ENCODE measurements around the gene MTHFD1L. TPM values are rescaled to one million over a fixed set of nuclear protein-coding genes. Genes with fewer than 3 reads are reported as not detected.

MTHFD1L gene
- total and polyA plus RNA-seq, 2 of the 4 experiments (the other 2 are of a cell fraction), result 43.5 to 53.2 TPM

DNA sequence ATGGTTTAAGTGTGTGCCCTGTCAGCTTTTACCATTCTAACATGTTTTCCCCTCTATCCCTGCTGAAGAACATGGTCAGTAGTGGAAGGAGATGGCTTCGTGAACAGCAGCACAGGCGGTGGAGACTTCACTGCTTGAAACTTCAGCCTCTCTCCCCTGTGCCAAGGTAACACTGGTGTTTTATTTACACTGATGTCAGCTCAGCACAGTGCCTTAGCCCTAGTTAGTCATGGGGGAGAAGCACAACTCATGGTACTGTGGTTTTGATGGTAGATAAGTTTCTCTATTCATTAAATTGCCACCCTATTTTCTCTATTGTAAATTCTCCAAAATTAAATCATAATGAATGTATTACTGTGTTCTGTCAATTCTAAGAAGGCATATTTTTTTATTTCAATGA lies 56.6 kb downstream of the MTHFD1L start:
- Histone ChIP-seq H3K79me1 (ENCODE audit: low read depth in 1 of 2, low read length in 2 of 2) (peaks cover 10 to 43% of the 10 kb centered on the region in 2 experiments; a peak in 3 of 4 replicates), H2BK20ac (ENCODE audit: low read depth, low read length) (peak overlapping the region; percentile 57; the same call in 1 of the 2 replicates), H2BK15ac (ENCODE audit: low read depth, low read length) (no peak overlapping the region), H3K4me1 (ENCODE audit: control insufficient read depth, insufficient read depth, low read length) (peaks cover 16% of the 10 kb centered on the region), H2AK9ac (replicated peaks; ENCODE audit: low read depth, low read length, poor library complexity) (no peak overlapping the region), H3K36me3 (ENCODE audit: control insufficient read depth, insufficient read depth, low read length) (peaks cover 47% of the 10 kb centered on the region), H3K14ac (replicated peaks; ENCODE audit: low read depth, low read length) (peak overlapping the region; percentile 57; the same call in 1 of the 2 replicates), H3K27ac (ENCODE audit: insufficient read depth, low read length) (peak overlapping the region; percentile 53; the same call in 1 of the 2 replicates), H2BK120ac (ENCODE audit: low read depth, low read length) (peak overlapping the region; percentile 70; the same call in 1 of the 2 replicates), H3K4me3 (ENCODE audit: insufficient read depth, low read depth, low read length) (no peak overlapping the region), H3K4ac (ENCODE audit: low read depth, low read length) (no peak overlapping the region), H3K18ac (ENCODE audit: low read depth, low read length) (peak overlapping the region; percentile 53), H3K4me2 (ENCODE audit: low read depth, low read length) (no peak overlapping the region), H2BK5ac (ENCODE audit: low read depth, low read length, poor library complexity, severe bottlenecking) (peak overlapping the region; percentile 91), H4K20me1 (ENCODE audit: insufficient read depth, low read length) (no peaks in the 10 kb centered on the region), H4K5ac (ENCODE audit: low read depth, low read length) (peak overlapping the region; percentile 70), H4K8ac (ENCODE audit: low read depth in 2 of 2, low read length in 2 of 2) (peak overlapping the region in 1 of 2 experiments; percentile 46; a peak in 1 of 4 replicates), H2AK5ac (ENCODE audit: low read depth, low read length) (peak overlapping the region; percentile 67; the same call in 1 of the 2 replicates), H3K9me1 (ENCODE audit: insufficient read depth, low read length) (peaks cover 16% of the 10 kb centered on the region), H3K9ac (ENCODE audit: low read depth, low read length) (no peak overlapping the region), H2AFZ (replicated peaks; ENCODE audit: low read length, poor library complexity) (no peak overlapping the region), H3K56ac (ENCODE audit: extremely low read depth, insufficient read depth, low read length) (no peak overlapping the region), H3K9me3 (ENCODE audit: control insufficient read depth, insufficient read depth, low read length) (no peaks in the 10 kb centered on the region), H3K27me3 (ENCODE audit: control insufficient read depth, insufficient read depth, low read length) (no peaks in the 10 kb centered on the region), H3K23ac (ENCODE audit: low read depth, low read length) (peak overlapping the region; percentile 68; the same call in 1 of the 2 replicates), H4K91ac (ENCODE audit: insufficient read depth, low read depth, low read length) (peak overlapping the region; percentile 51; the same call in 1 of the 2 replicates)
- ChIA-PET CTCF (interaction anchor here (0.6 to 1.3 kb wide), 2 partner anchors 13 to 14 kb away, joined by 3 to 4 read pairs; no protein-coding TSS in a partner anchor), POLR2A (ENCODE audit: unreplicated experiment) (no interaction called here)
- dilution Hi-C loops (cut with HindIII; ENCODE audit: low sequenced_read_pairs, unreplicated experiment) (no loop called here), in situ Hi-C loops (cut with MboI; ENCODE audit: low sequenced_read_pairs) (no loop called here), intact Hi-C loops (cut with micrococcal nuclease) (no loop called here)
- TF ChIP-seq MAFK (IDR thresholded peaks at IDR 0.05; ENCODE audit: low read depth, low read length), result no peak
- no peak for TF ChIP-seq NFE2L2 (IDR thresholded peaks at IDR 0.05; ENCODE audit: low read depth, low read length)
- TF ChIP-seq RCOR1 (IDR thresholded peaks at IDR 0.05; ENCODE audit: insufficient replicate concordance, low read length), result no peak
- no peak for TF ChIP-seq POLR2A (IDR thresholded peaks at IDR 0.05; ENCODE audit: low read depth, low read length)
- TF ChIP-seq MXI1 (IDR thresholded peaks at IDR 0.05; ENCODE audit: borderline replicate concordance, low read depth, low read length), result no peak
- no peak for TF ChIP-seq MAZ (IDR thresholded peaks at IDR 0.05; ENCODE audit: borderline replicate concordance, low read depth, low read length)
- TF ChIP-seq FOS (IDR thresholded peaks at IDR 0.05; ENCODE audit: low read depth, low read length), result no peak
- TF ChIP-seq BHLHE40 (IDR thresholded peaks at IDR 0.05; ENCODE audit: low read depth, low read length), result no peak
- TF ChIP-seq RFX5 (IDR thresholded peaks at IDR 0.05; ENCODE audit: low read depth, low read length), result no peak
- TF ChIP-seq, protein P1, sequence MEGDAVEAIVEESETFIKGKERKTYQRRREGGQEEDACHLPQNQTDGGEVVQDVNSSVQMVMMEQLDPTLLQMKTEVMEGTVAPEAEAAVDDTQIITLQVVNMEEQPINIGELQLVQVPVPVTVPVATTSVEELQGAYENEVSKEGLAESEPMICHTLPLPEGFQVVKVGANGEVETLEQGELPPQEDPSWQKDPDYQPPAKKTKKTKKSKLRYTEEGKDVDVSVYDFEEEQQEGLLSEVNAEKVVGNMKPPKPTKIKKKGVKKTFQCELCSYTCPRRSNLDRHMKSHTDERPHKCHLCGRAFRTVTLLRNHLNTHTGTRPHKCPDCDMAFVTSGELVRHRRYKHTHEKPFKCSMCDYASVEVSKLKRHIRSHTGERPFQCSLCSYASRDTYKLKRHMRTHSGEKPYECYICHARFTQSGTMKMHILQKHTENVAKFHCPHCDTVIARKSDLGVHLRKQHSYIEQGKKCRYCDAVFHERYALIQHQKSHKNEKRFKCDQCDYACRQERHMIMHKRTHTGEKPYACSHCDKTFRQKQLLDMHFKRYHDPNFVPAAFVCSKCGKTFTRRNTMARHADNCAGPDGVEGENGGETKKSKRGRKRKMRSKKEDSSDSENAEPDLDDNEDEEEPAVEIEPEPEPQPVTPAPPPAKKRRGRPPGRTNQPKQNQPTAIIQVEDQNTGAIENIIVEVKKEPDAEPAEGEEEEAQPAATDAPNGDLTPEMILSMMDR (conservative IDR thresholded peaks at IDR 0.05; ENCODE audit: low read depth, low read length), result no peak
- TF ChIP-seq, protein P2, sequence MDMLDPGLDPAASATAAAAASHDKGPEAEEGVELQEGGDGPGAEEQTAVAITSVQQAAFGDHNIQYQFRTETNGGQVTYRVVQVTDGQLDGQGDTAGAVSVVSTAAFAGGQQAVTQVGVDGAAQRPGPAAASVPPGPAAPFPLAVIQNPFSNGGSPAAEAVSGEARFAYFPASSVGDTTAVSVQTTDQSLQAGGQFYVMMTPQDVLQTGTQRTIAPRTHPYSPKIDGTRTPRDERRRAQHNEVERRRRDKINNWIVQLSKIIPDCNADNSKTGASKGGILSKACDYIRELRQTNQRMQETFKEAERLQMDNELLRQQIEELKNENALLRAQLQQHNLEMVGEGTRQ (IDR thresholded peaks at IDR 0.05; ENCODE audit: low read depth, low read length), result no peak
- TF ChIP-seq SMC3 (IDR thresholded peaks at IDR 0.05; ENCODE audit: low read depth, low read length), result no peak
- BruUV-seq (replicated peaks), result no TSS peak
- peak; percentile 38 for DNase-seq
- ATAC-seq (ENCODE audit: low read depth), result no peak
- no CpG with 5 or more reads among the region's 2 CpGs for WGBS, 2 experiments (ENCODE audit: extremely low coverage in 2 of 2, insufficient read length in 1 of 2)
